GM19193 (cell line): ENCODE measurements around the gene VCL.

Source experiments
- POLR2A ChIP-seq: IDR thresholded peaks from 4 replicates; pipeline ENCODE4 v1.6.1; 2011; ENCODE audit not compliant: insufficient read depth, insufficient read length; ENCODE audit errors: extremely low read depth

The VCL gene

DNA sequence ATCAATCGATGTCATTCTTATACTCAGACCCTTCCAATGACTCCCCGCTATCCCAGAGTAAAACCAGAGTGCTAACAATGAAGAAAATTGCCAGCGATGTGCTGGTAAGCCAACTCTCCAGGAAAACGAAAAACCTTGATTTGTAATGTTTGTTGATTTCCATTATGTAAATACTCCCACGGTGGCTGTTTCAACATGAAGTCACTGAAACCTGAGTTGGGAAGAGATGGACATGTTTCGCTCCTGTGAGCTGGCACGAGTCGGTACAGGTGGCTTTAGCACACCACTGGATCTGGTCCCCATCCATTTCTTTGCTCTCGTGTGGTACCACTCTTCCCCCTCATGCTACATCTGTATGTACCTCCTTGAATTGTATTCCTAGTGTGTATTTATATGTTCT lies 99.9 kb downstream of the VCL start:
- TF ChIP-seq POLR2A = no peak

- no peak for TF ChIP-seq POLR2A
These were observed 101.5 kb downstream of the VCL start for GRCh38 chr10:74099420-74099819.

DNA sequence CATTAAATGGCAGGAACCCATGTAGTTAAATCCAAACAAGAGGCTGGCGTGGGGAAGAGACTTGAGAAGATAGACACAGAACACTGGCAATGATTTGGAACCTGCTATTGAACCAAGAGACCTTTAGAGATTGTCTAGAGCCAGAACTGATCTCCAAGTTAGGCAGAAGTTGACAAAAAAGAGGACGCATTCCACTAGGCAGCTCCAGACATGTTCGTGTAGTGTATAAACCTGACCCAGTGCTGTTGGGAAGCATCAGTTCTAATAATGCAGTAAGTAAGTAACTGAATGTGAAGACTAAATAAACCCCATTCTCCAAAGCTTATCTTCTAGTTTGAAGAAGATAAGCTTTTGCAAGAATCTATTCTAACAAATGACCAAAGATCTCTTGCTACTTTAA lies 101.9 kb downstream of the VCL start:
- no peak for TF ChIP-seq POLR2A

GRCh38 chr10:74103560-74104258 lies 105.8 kb downstream of the VCL start:
- TF ChIP-seq POLR2A = no peak

DNA sequence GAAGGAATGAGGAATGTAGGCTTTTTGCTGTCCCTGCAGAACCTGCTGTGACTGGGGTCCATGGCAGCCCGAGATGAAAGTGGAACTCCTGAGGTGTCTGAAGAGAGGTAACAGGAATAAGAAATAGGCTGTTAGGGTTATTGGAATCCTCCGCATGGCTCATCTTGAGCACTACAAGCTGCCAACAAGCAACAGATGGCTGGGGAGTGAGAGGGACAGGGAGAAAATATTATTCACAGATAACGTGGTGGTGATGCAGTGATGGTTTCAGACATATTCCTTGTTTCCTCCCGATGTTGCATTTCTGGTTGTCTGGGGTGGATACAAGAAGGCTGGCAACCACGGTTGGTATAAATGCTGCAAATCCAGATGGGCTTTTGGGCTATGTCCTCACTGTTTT lies 106.6 kb downstream of the VCL start:
- no peak for TF ChIP-seq POLR2A

DNA sequence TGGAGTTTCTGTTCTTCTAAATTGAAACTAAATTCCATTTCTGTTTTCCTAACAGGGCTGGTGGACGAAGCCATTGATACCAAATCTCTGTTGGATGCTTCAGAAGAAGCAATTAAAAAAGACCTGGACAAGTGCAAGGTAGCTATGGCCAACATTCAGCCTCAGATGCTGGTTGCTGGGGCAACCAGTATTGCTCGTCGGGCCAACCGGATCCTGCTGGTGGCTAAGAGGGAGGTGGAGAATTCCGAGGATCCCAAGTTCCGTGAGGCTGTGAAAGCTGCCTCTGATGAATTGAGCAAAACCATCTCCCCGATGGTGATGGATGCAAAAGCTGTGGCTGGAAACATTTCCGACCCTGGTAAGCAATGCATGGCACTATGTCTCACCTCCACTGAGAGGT lies 107.1 kb downstream of the VCL start:
- no peak for TF ChIP-seq POLR2A

- TF ChIP-seq POLR2A = no peak
These were observed 109.5 kb downstream of the VCL start for GRCh38 chr10:74107391-74107790.

- TF ChIP-seq POLR2A = no peak
These were observed 111.5 kb downstream of the VCL start for GRCh38 chr10:74109452-74109851.

DNA sequence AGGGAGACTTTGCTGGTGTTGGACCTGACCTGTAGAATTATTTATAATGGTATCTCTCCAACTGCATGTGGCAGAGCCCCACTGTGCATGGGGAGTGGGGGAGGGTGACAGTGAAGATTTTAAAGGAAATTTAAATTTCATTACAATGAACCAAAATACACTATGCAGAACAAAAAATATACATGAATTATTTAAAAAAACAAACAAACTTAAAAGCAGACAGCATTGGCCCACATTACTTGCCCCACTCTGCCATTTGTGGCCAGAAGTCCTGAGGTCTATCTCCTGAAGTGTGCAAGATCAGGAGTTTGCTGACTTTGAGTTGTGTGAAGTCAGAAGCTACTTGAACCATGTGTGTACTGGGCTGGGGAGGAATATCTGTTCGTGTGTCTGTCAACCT lies 112.2 kb downstream of the VCL start:
- no peak for TF ChIP-seq POLR2A

GRCh38 chr10:74111799-74112198 lies 113.9 kb downstream of the VCL start:
- TF ChIP-seq POLR2A = no peak

- no peak for TF ChIP-seq POLR2A
These were observed 115.6 kb downstream of the VCL start for GRCh38 chr10:74113546-74113945.

DNA sequence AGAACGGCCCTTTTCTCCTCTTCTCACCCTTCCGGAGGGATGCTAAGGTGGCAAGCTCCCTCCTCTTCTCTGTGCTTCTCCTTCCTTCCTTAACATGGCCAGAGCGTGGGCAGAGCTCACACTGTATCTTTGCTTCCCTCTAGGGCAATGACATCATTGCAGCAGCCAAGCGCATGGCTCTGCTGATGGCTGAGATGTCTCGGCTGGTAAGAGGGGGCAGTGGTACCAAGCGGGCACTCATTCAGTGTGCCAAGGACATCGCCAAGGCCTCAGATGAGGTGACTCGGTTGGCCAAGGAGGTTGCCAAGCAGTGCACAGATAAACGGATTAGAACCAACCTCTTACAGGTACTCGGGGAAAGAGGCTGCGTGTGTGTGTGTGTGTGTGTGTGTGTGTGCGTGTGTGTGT lies 116.1 kb downstream of the VCL start:
- no peak for TF ChIP-seq POLR2A

GRCh38 chr10:74117738-74118137 lies 119.8 kb downstream of the VCL start:
- TF ChIP-seq POLR2A = no peak

DNA sequence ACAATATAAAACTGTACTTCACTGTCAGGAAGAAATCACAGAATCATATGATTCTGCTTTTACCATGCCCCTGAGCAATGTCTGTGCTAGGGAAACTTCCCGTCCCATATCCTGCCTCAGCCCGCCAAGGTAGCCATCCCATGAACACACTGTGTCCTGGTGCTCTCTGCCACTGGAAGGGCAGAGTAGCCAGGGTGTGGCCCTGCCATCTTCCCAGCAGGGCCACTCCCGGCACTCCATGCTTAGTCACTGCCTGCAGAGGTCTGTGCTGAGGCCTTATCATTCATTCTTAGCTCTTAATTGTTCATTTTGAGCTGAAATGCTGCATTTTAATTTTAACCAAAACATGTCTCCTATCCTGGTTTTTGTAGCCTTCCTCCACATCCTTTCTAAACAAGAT lies 120.9 kb downstream of the VCL start:
- TF ChIP-seq POLR2A = no peak

DNA sequence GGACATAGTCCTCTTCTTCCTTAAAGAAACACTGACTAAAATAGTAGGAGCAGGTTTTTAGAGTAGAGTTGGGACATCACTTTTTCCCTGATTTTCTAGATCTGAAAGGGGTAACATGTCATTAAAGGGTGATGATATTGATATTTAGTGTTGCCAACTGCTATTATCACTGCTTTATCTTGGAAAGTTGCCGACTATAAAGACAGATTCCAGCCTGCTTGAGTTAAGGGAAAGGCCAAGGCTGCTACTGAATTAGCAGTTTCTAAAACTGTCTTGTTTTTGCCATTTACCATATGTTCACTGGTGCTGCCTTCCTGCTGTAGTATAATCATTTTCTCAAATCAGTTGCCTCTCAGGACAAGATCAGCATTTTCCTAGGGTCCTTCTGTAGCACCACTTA lies 123.0 kb downstream of the VCL start:
- no peak for TF ChIP-seq POLR2A

- no peak for TF ChIP-seq POLR2A
These were observed 123.5 kb downstream of the VCL start for GRCh38 chr10:74121368-74121767.

GRCh38 chr10:74122060-74122459 lies 124.1 kb downstream of the VCL start:
- TF ChIP-seq POLR2A = no peak
